Measurements from ENCODE around the gene PRDM16. TPM values are rescaled to one million over a fixed set of nuclear protein-coding genes. Genes with fewer than 3 reads are reported as not detected.

Gene PRDM16
- total RNA-seq, 1 experiment from 2014 or later: 1.6 TPM

GRCh38 chr1:3454811-3455618 lies 386.0 kb downstream of the PRDM16 start (continued):
- no peak for TF ChIP-seq ZNF425 (CRISPR knock-in tag; conservative IDR thresholded peaks at IDR 0.05)
- no peak for TF ChIP-seq ZNF532 (CRISPR knock-in tag; IDR thresholded peaks at IDR 0.05; ENCODE audit: borderline replicate concordance)
- TF ChIP-seq SMAD3 (CRISPR knock-in tag; IDR thresholded peaks at IDR 0.05; ENCODE audit: borderline replicate concordance): no peak
- no peak for TF ChIP-seq TEAD4 (CRISPR knock-in tag; IDR thresholded peaks at IDR 0.05)
- TF ChIP-seq CBFB (CRISPR knock-in tag; IDR thresholded peaks at IDR 0.05; ENCODE audit: low read depth): no peak
- no peak for TF ChIP-seq ZNF232 (CRISPR knock-in tag; IDR thresholded peaks at IDR 0.05)
- no peak for TF ChIP-seq ATF3 (CRISPR knock-in tag; conservative IDR thresholded peaks at IDR 0.05)
- no peak for TF ChIP-seq CTCF (IDR thresholded peaks at IDR 0.05)
- no peak for TF ChIP-seq NFATC4 (CRISPR knock-in tag; IDR thresholded peaks at IDR 0.05)
- no peak for TF ChIP-seq ESRRA (CRISPR knock-in tag; IDR thresholded peaks at IDR 0.05; ENCODE audit: borderline replicate concordance)
- TF ChIP-seq ZNF423 (CRISPR knock-in tag; IDR thresholded peaks at IDR 0.05): peak; percentile 17; the same call in 1 of the 2 replicates
- no peak for TF ChIP-seq RELA (CRISPR knock-in tag; IDR thresholded peaks at IDR 0.05; ENCODE audit: borderline replicate concordance)

GRCh38 chr1:3455670-3456448 lies 386.9 kb downstream of the PRDM16 start:
- Mint-ChIP-seq H3K36me3 (0 out of 2 replicates have a peak, but pooled peaks cover 2% of the 10 kb centered on the region), H3K27ac (peak overlapping the region; percentile 70), H3K4me3 (peak overlapping the region; percentile 74), H3K4me1 (peaks cover 17% of the 10 kb centered on the region), H3K27me3 (ENCODE audit: low read depth) (no peaks in the 10 kb centered on the region; the same call in 1 of the 2 replicates), H3K9me3 (no peaks in the 10 kb centered on the region)
- ChIA-PET CTCF (interaction anchor here (1.1 to 1.7 kb wide), 5 partner anchors 26 to 163 kb away, joined by 3 to 7 read pairs (median 6); no protein-coding TSS in a partner anchor), POLR2A (no interaction called here)
- DNase-seq (ENCODE audit: low spot score) (no peak), ATAC-seq (no peak)
- TF ChIP-seq CREM (CRISPR knock-in tag; IDR thresholded peaks at IDR 0.05) (no peak), ZNF121 (CRISPR knock-in tag; IDR thresholded peaks at IDR 0.05) (no peak), IRF2 (CRISPR knock-in tag; IDR thresholded peaks at IDR 0.05; ENCODE audit: borderline replicate concordance, low read depth) (no peak), JUN (CRISPR knock-in tag; IDR thresholded peaks at IDR 0.05) (no peak), AFF4 (CRISPR knock-in tag; IDR thresholded peaks at IDR 0.05; ENCODE audit: borderline replicate concordance) (no peak), PRRX2 (CRISPR knock-in tag; IDR thresholded peaks at IDR 0.05) (no peak), USF2 (CRISPR knock-in tag; IDR thresholded peaks at IDR 0.05) (no peak), ZNF232 (CRISPR knock-in tag; IDR thresholded peaks at IDR 0.05) (no peak), GTF2I (CRISPR knock-in tag; conservative IDR thresholded peaks at IDR 0.05) (no peak)
